GM12878 (cell line): ENCODE results near the gene CHCHD6. TPM values are rescaled to one million over a fixed set of nuclear protein-coding genes. Genes with fewer than 3 reads are reported as not detected.
"Not testable (repeated sequence)": the region's sequence is repeated elsewhere in the genome, so short reads cannot be mapped to it uniquely, and the experiment has no call there.

Experiments used
- ATAC-seq: fragments of 200-7000 bp; cut with Tn5 transposase; 3 replicates; pipeline ENCODE4 v1.9.1; 2020; ENCODE audit warnings: mild to moderate bottlenecking, moderate library complexity
- BruUV-seq: library from RNA; stranded (reverse); fragments of 400-500 nt; replicated peaks from 2 replicates; lab custom pipeline; 2021; lab: Mats Ljungman, UMichigan
- CTCF ChIA-PET: fragments of 300-600 bp; sonication (Branson Sonifier 250); formaldehyde crosslinking; extraction: SDS; loops from one replicate; lab custom pipeline; 2021; ENCODE audit warnings: inconsistent platforms; lab: Yijun Ruan, JAX
- POLR2A ChIA-PET: fragments of 350-600 bp; formaldehyde crosslinking; extraction: SDS; loops from one replicate; lab custom pipeline; 2021; ENCODE audit warnings: inconsistent platforms; lab: Charles Lee
- RAD21 ChIA-PET: fragments of 300-600 bp; sonication (Branson Sonifier 250); formaldehyde crosslinking; loops from one replicate; lab custom pipeline; 2023; ENCODE audit warnings: antibody characterized with exemption; ENCODE audit not compliant: unreplicated experiment; lab: Charles Lee
- SMC1A ChIA-PET: fragments of 300-600 bp; sonication (Branson Sonifier 250); formaldehyde crosslinking; loops from one replicate; lab custom pipeline; 2023; ENCODE audit not compliant: unreplicated experiment, uncharacterized antibody; lab: Charles Lee
- DNase-seq: peaks from one replicate; pipeline ENCODE4 v3.0.0-alpha.2; 2011; ENCODE audit warnings: low read depth, low spot score
- FAIRE-seq: peaks from 3 replicates; lab custom pipeline; 2011; peaks lifted over from hg19 to GRCh38; lab: Jason Lieb, UNC
- H2AFZ ChIP-seq: 2 replicates; pipeline ENCODE4 v1.6.0; 2011; ENCODE audit warnings: low read depth, low read length, control low read depth; ENCODE audit not compliant: control insufficient read depth
- H3K27ac ChIP-seq: 2 replicates; pipeline ENCODE4 v1.5.1; 2011; ENCODE audit warnings: control low read depth; ENCODE audit not compliant: control insufficient read depth, insufficient read depth
- H3K27me3 ChIP-seq, 2 experiments: replicated peaks in 1 of 2; 2 replicates each; pipeline versions ENCODE4 v1.6.0 to v1.6.1; 2011; ENCODE audit warnings: low read length in 1 of 2; ENCODE audit not compliant: control insufficient read depth in 2 of 2, insufficient read depth in 2 of 2
- H3K36me3 ChIP-seq, 2 experiments: 2 replicates each; pipeline ENCODE4 v1.5.1; 2011; ENCODE audit warnings: low read length in 1 of 2; ENCODE audit not compliant: control insufficient read depth in 2 of 2, insufficient read depth in 2 of 2
- H3K4me1 ChIP-seq: 2 replicates; pipeline ENCODE4 v1.6.1; 2011; ENCODE audit warnings: mild to moderate bottlenecking, low read length, moderate library complexity, mixed read lengths; ENCODE audit not compliant: control insufficient read depth, insufficient read depth
- H3K4me2 ChIP-seq: 2 replicates; pipeline ENCODE4 v1.6.0; 2011; ENCODE audit warnings: control low read depth; ENCODE audit not compliant: control insufficient read depth, insufficient read depth
- H3K4me3 ChIP-seq: fragments of 200-600 bp; sonication (generic); 2 replicates; pipeline ENCODE4 v1.5.1; 2016
- H3K79me2 ChIP-seq: 2 replicates; pipeline ENCODE4 v1.6.0; 2011; ENCODE audit warnings: low read length; ENCODE audit not compliant: control insufficient read depth, insufficient read depth
- H3K9ac ChIP-seq: 2 replicates; pipeline ENCODE4 v1.8.0; 2011; ENCODE audit warnings: low read length, control low read depth, mixed read lengths; ENCODE audit not compliant: control insufficient read depth, insufficient read depth
- H3K9me3 ChIP-seq: replicated peaks from 3 replicates; pipeline ENCODE4 v1.5.1; 2011; ENCODE audit warnings: mild to moderate bottlenecking, low read length; ENCODE audit not compliant: control insufficient read depth, insufficient read depth
- H4K20me1 ChIP-seq: 2 replicates; pipeline ENCODE4 v1.6.0; 2011; ENCODE audit not compliant: control insufficient read depth, insufficient read depth
- ATF3 ChIP-seq: IDR thresholded peaks from 2 replicates; pipeline ENCODE4 v1.6.1; 2011; ENCODE audit warnings: low read depth, mild to moderate bottlenecking, low read length, moderate library complexity, borderline replicate concordance; ENCODE audit errors: extremely low read depth
- BACH1 ChIP-seq: fragments of 450-650 bp; IDR thresholded peaks from 2 replicates; pipeline ENCODE4 v1.6.1; 2017; ENCODE audit warnings: mild to moderate bottlenecking, borderline replicate concordance
- SRF ChIP-seq, 2 experiments: IDR thresholded peaks; 2 replicates each; pipeline ENCODE4 v1.6.1; 2011; ENCODE audit warnings: low read depth in 2 of 2, low read length in 2 of 2, mild to moderate bottlenecking in 1 of 2, moderate library complexity in 1 of 2
- ZNF687 ChIP-seq: fragments of 450-650 bp; IDR thresholded peaks from 2 replicates; pipeline ENCODE4 v1.6.1; 2017; ENCODE audit warnings: mild to moderate bottlenecking, moderate library complexity
- WGBS: methylation state at CpG from one replicate; pipeline ENCODE4 v1.1.6; 2016; ENCODE audit warnings: low lambda C conversion rate; ENCODE audit not compliant: insufficient replicate concordance, insufficient coverage; ENCODE audit errors: missing lambda C conversion rate; 5-methylcytosine and 5-hydroxymethylcytosine counted together
- in situ Hi-C: fragments of 300-500 bp; cut with MboI; formaldehyde crosslinking; loops from 9 replicates; pipeline ENCODE4 v1.14.3; 2018; ENCODE audit warnings: mixed read lengths
- intact Hi-C: fragments of 100-400 bp; cut with micrococcal nuclease; formaldehyde crosslinking; loops from one replicate; pipeline ENCODE4 v1.14.2; 2022; ENCODE audit not compliant: unreplicated experiment
- polyA plus RNA-seq, 11 experiments: library from polyadenylated mRNA; depleted of rRNA in 4 of 11; unstranded in 6 of 11; stranded (reverse) in 5 of 11; fragments of >200 nt; fragmentation: Nextera tagmentation in 4 of 11; fragmentation: Illumina TruSeq in 1 of 11; extraction: Ambion mirVana in 4 of 11; extraction: Trizol in 1 of 11; gene quantifications; 1 replicate in 1 of 11; 2 replicates in 10 of 11; pipeline versions ENCODE4 v1.2.1 to v1.2.3, GENCODE V29; 2011 to 2016; ENCODE audit warnings: inconsistent platforms in 2 of 11, missing spikeins in 2 of 11, low read depth in 1 of 11
- total RNA-seq, 4 experiments: library from RNA; depleted of rRNA in 3 of 4; stranded (reverse); fragments of >200 nt in 3 of 4; fragmentation: Illumina TruSeq in 1 of 4; extraction: Trizol in 1 of 4; gene quantifications; 2 replicates each; pipeline versions ENCODE4 v1.2.1 to v1.2.3, GENCODE V29; 2013 to 2021

CHCHD6 gene
- total and polyA plus RNA-seq, 10 of the 15 experiments (the other 5 are each of a cell fraction or from before 2014, with no cell fraction given) = 2.7 to 16.7 (median 12.3) TPM

- no peak for TF ChIP-seq ZNF687
- TF ChIP-seq ATF3 = no peak
- TF ChIP-seq SRF (IDR thresholded peaks at IDR 0.05; ENCODE audit: low read depth in 2 of 2, low read length in 2 of 2) = no peak
- no peak for TF ChIP-seq BACH1
Observed at GRCh38 chr3:126799099-126799498, 95.1 kb downstream of the CHCHD6 start (continued).

- H3K4me2 ChIP-seq, H3K79me2 ChIP-seq, in situ Hi-C loops, RAD21 ChIA-PET, H4K20me1 ChIP-seq, H3K4me1 ChIP-seq, DNase-seq, intact Hi-C loops, H3K27me3 ChIP-seq, POLR2A ChIA-PET, FAIRE-seq, ATAC-seq, H3K36me3 ChIP-seq, H3K9me3 ChIP-seq, H3K27ac ChIP-seq, CTCF ChIA-PET, H3K4me3 ChIP-seq, BruUV-seq, H2AFZ ChIP-seq, H3K9ac ChIP-seq: not testable (repeated sequence)
- SMC1A ChIA-PET = interaction anchor here (0.5 kb wide), 1 partner anchor 168 kb away, joined by 3 read pairs; no protein-coding TSS in a partner anchor
- 93% methylated on average over 11 of the region's 11 CpGs for whole genome bisulfite sequencing
Observed at GRCh38 chr3:126801312-126801711, 97.3 kb downstream of the CHCHD6 start.
